Astrocyte of the cerebellum (primary cell): ENCODE results near the gene CNGB1.
"Not testable (repeated sequence)": the region's sequence is repeated elsewhere in the genome, so short reads cannot be mapped to it uniquely, and the experiment has no call there.

Experiments used
- DNase-seq: peaks from one replicate; pipeline ENCODE4 v3.0.0-alpha.2; 2011; ENCODE audit warnings: low read depth
- H3K4me3 ChIP-seq: 2 replicates; pipeline ENCODE4 v1.5.1; 2011; ENCODE audit warnings: mild to moderate bottlenecking, low read depth, low read length, moderate library complexity
- in situ Hi-C: cut with HindIII; loops from 2 replicates; pipeline ENCODE4 v1.10.0; 2017; ENCODE audit warnings: low sequenced_read_pairs
- TF ChIP-seq, protein P1 (sequence below): IDR thresholded peaks from 2 replicates; pipeline ENCODE4 v1.5.1; 2012; ENCODE audit warnings: low read length, low read depth, moderate library complexity, mild to moderate bottlenecking; ENCODE audit errors: missing control alignments

CNGB1 gene

DNA sequence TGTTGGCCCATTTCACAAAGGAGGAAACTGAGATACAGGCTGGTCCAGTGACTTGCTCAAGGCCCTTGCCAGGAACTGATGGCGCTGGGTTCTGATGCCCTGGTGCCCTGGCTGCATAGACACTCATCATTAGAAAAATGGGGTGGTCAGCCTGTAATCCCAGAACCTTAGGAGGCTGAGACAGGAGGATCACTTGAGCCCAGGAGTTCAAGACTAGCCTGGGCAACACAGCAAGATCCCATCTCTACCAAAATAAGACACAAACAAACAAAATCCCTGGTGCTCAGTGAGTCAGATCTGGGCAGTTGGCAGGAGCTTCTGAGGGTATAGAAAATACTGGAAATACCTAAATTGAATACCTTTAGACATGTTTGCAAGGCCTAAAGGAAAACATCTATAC lies 127.5 kb downstream of the CNGB1 start:
- TF ChIP-seq, protein P1, sequence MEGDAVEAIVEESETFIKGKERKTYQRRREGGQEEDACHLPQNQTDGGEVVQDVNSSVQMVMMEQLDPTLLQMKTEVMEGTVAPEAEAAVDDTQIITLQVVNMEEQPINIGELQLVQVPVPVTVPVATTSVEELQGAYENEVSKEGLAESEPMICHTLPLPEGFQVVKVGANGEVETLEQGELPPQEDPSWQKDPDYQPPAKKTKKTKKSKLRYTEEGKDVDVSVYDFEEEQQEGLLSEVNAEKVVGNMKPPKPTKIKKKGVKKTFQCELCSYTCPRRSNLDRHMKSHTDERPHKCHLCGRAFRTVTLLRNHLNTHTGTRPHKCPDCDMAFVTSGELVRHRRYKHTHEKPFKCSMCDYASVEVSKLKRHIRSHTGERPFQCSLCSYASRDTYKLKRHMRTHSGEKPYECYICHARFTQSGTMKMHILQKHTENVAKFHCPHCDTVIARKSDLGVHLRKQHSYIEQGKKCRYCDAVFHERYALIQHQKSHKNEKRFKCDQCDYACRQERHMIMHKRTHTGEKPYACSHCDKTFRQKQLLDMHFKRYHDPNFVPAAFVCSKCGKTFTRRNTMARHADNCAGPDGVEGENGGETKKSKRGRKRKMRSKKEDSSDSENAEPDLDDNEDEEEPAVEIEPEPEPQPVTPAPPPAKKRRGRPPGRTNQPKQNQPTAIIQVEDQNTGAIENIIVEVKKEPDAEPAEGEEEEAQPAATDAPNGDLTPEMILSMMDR = no peak
- no peak for DNase-seq
- H3K4me3 ChIP-seq = no peak overlapping the region
- in situ Hi-C loops = no loop called here

DNA sequence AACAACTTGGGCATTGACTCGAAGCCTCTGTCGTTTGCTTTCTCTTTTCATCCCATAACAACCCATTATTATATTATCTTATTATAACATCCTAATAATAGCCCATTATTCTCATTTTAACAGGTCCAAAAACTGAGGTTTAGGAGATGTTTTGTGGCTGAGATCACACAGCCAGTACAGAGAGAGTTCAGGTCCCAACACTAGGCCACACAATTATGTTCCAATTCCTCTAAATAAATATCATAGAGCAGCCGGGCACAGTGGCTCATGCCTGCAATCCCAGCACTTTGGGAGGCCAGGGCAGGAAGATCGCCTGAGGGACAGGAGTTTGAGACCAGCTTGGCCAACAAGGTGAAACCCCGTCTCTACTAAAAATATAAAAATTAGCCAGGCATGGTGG lies 128.3 kb downstream of the CNGB1 start:
- no peak overlapping the region for H3K4me3 ChIP-seq
- DNase-seq = no peak
- TF ChIP-seq, protein P1 = no peak
- in situ Hi-C loops = no loop called here

DNA sequence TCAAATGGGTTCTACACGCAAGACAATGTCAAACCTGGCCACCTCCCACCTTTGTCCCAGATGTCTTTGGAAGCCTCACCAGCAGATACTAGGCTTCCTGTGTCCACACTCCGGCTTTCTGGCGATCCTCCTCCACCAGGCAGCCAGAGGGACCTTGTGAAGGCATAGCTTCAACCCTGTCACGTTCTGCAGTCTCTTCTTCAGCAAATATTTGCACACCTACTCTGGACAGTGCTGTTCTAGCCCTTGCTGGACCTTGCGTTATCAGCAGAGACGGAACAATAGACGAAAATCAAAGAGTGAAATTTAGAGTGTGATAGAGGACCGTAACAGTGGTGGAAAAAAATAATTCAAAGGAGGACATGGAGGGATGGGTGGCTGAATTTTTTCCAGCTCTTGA lies 130.1 kb downstream of the CNGB1 start:
- H3K4me3 ChIP-seq = no peak overlapping the region
- no peak for DNase-seq
- TF ChIP-seq, protein P1 = no peak
- in situ Hi-C loops = no loop called here

DNA sequence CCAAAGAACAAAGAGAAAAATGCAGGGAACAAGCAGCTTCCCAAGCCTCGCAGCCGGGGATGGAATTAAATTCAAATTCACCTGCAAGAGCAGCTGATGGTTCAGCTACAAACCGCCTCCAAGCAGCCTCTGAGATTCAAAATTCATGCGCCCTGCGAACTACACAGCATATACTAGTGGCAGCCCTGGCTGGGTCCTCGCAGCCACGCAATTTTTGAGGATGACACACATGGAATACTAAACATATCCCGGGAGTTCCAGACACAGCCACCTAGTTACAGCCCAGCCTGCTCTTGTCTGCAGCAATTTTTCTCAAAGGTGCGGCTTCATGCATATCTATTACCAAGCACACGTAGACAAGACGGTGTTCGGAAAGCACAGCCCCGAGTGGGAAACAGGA lies 132.8 kb downstream of the CNGB1 start:
- DNase-seq = no peak
- TF ChIP-seq, protein P1 = no peak

DNA sequence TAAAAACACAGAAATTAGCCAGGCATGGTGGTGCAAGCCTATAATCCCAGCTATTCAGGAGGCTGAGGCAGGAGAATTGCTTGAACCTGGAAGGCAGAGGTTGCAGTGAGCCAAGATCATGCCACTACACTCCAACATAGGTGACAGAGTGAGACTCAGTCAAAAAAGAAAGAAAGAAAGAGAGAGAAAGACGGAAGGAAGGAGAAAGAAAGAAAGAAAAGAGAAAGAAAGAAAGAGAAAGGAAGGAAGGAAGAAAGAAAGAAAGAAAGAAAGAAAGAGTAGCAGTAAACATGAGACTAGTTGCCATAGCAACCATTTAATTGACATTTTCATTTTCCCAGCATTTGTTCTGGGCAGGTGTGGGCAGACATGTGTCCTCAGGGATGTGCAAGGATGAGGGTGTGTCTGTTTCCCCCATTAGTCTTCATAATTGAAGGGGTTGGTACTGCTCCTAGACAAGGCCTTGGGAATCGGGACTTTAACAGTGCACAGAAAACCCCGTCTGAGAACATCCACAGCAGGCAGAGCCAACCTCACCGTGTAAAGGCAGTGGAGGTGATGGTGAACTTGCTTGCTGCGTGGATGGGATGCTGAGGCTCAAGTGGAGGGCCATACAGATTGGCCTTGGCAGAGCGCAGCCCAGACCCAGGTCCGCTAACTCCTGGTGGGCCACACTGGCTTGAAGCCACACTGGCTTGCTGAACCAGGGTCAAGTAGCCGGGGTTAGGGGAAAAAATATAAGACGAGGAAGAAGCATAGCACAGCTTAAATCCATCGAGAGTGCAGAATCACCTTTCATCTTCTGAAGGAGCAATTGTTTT lies 133.4 kb downstream of the CNGB1 start:
- in situ Hi-C loops = no loop called here
- TF ChIP-seq, protein P1 = no peak
- DNase-seq = no peak
- H3K4me3 ChIP-seq = no peak overlapping the region

More for the DNA sequence above, 132.8 kb downstream of the CNGB1 start:
- H3K4me3 ChIP-seq = no peak overlapping the region
- in situ Hi-C loops = no loop called here

DNA sequence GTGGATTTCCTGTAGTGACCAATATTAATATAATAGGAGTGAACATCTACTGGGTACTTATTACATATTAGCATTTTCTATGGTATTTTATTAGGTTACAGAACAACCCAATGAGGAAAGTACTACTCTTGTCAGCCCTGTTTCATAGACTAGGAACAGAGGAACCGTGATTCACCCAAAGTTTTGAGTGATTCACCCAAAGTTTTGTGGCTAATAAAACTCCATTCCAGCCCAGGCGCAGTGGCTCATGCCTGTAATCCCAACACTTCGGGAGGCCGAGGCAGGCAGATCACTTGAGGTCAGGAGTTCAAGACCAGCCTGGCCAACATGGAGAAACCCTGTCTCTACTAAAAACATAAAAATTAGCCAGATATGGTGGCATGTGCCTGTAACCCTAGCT lies 135.5 kb downstream of the CNGB1 start:
- DNase-seq, H3K4me3 ChIP-seq, in situ Hi-C loops: not testable (repeated sequence)

DNA sequence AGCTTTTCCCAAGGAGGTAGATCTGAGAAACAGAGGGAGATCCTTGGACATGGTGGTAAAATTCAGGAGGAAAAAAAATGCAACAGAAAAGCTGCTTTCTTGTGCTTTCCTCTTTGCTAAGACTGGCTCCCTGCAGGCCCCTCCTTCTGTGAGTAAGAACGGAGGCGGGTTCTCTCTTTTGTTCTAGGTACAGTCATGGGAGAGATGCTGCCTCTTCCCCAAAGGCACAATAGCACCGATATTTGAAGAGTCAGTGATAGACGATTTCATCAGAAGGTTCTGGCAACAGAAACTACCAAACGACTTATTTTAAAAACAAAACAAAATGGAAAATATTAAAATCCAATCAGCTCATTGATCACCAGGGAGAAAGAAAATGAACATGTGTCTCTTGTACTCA lies 136.0 kb downstream of the CNGB1 start:
- H3K4me3 ChIP-seq = no peak overlapping the region
- TF ChIP-seq, protein P1 = no peak
- in situ Hi-C loops = loop anchor here (5.0 kb wide), 1 partner anchor 37 kb away; no protein-coding TSS in a partner anchor
- no peak for DNase-seq
